ENCODE data around the gene TSC1. TPM values are rescaled to one million over a fixed set of nuclear protein-coding genes. Genes with fewer than 3 reads are reported as not detected.

The TSC1 gene
- total RNA-seq, 2 experiments from 2014 or later = 28.7 to 66.2 TPM

GRCh38 chr9:132864691-132865090, 79.7 kb downstream of the TSC1 start:
- Histone ChIP-seq H3K9me2 (ENCODE audit: insufficient read depth, low read length) (no peaks in the 10 kb centered on the region), H3K4me2 (ENCODE audit: low read length) (no peak overlapping the region), H3K9me3 (ENCODE audit: low read length) (no peaks in the 10 kb centered on the region), H3K4me3 (ENCODE audit: low read depth, low read length, poor library complexity, severe bottlenecking) (no peak overlapping the region), H4K20me1 (ENCODE audit: insufficient read depth, low read length) (no peaks in the 10 kb centered on the region), H3K36me3 (ENCODE audit: insufficient read depth, low read length) (no peaks in the 10 kb centered on the region), H3K79me2 (ENCODE audit: insufficient read depth, low read depth, low read length) (no peaks in the 10 kb centered on the region), H3K27ac (ENCODE audit: low read depth, low read length, poor library complexity, severe bottlenecking) (no peak overlapping the region), H2AFZ (ENCODE audit: low read length) (no peak overlapping the region), H3K4me1 (ENCODE audit: insufficient read depth, low read length, poor library complexity, severe bottlenecking) (no peaks in the 10 kb centered on the region)
- no peak for DNase-seq (ENCODE audit: low spot score)
- POLR2A ChIA-PET = interaction anchor here (0.7 kb wide), 1 partner anchor 47 kb away, joined by 3 read pairs; no protein-coding TSS in a partner anchor
- CTCF ChIA-PET (ENCODE audit: unreplicated experiment) = no interaction called here
- BruUV-seq (replicated peaks) = no TSS peak
- TF ChIP-seq EZH2phosphoT487 (IDR thresholded peaks at IDR 0.05; ENCODE audit: borderline replicate concordance, low read depth, low read length) = no peak
- TF ChIP-seq CTCF (conservative IDR thresholded peaks at IDR 0.05; ENCODE audit: low read length) = no peak
- intact Hi-C loops (cut with micrococcal nuclease; ENCODE audit: unreplicated experiment) = no loop called here

GRCh38 chr9:132864277-132864676, 80.1 kb downstream of the TSC1 start:
- intact Hi-C loops (cut with micrococcal nuclease; ENCODE audit: unreplicated experiment) = no loop called here

More at GRCh38 chr9:132864277-132864676, 80.1 kb downstream of the TSC1 start:
- Histone ChIP-seq H3K9me3 (ENCODE audit: low read length) (no peaks in the 10 kb centered on the region), H4K20me1 (ENCODE audit: insufficient read depth, low read length) (no peaks in the 10 kb centered on the region), H3K4me2 (ENCODE audit: low read length) (no peak overlapping the region), H2AFZ (ENCODE audit: low read length) (no peak overlapping the region), H3K4me1 (ENCODE audit: insufficient read depth, low read length, poor library complexity, severe bottlenecking) (no peaks in the 10 kb centered on the region), H3K36me3 (ENCODE audit: insufficient read depth, low read length) (no peaks in the 10 kb centered on the region), H3K9me2 (ENCODE audit: insufficient read depth, low read length) (no peaks in the 10 kb centered on the region), H3K4me3 (ENCODE audit: low read depth, low read length, poor library complexity, severe bottlenecking) (no peak overlapping the region), H3K27ac (ENCODE audit: low read depth, low read length, poor library complexity, severe bottlenecking) (no peak overlapping the region), H3K79me2 (ENCODE audit: insufficient read depth, low read depth, low read length) (no peaks in the 10 kb centered on the region)
- ChIA-PET CTCF (ENCODE audit: unreplicated experiment) (no interaction called here), POLR2A (interaction anchor here (0.7 kb wide), 1 partner anchor 47 kb away, joined by 3 read pairs; no protein-coding TSS in a partner anchor)
- no peak for TF ChIP-seq CTCF (conservative IDR thresholded peaks at IDR 0.05; ENCODE audit: low read length)
- TF ChIP-seq EZH2phosphoT487 (IDR thresholded peaks at IDR 0.05; ENCODE audit: borderline replicate concordance, low read depth, low read length) = no peak
- no TSS peak for BruUV-seq (replicated peaks)
- DNase-seq (ENCODE audit: low spot score) = no peak

Measured in OCI-LY7 (cell line).